COLO668 (cell line): ENCODE results near the gene SORT1.
A peak's percentile ranks its signal among the peaks of the same experiment; 100 is the strongest.
"Not testable (repeated sequence)": the region's sequence is repeated elsewhere in the genome, so short reads cannot be mapped to it uniquely, and the experiment has no call there.

Experiments used
- DNase-seq: peaks from one replicate; lab custom pipeline; 2025; ENCODE audit not compliant: unreplicated experiment; lab: John Stamatoyannopoulos, UW

Gene SORT1

GRCh38 chr1:109398343-109399225 lies 866 bp upstream of the SORT1 start:
- no peak for DNase-seq

- DNase-seq, result peak; percentile 26
These were observed 692 bp downstream of the SORT1 start for GRCh38 chr1:109396871-109397580.

- DNase-seq, result no peak
These were observed 1.2 kb downstream of the SORT1 start for GRCh38 chr1:109396513-109396839.

GRCh38 chr1:109395602-109396512 lies 1.9 kb downstream of the SORT1 start:
- no peak for DNase-seq

GRCh38 chr1:109395282-109395599 lies 2.5 kb downstream of the SORT1 start:
- not testable (repeated sequence) for DNase-seq

GRCh38 chr1:109394591-109395281 lies 3.0 kb downstream of the SORT1 start:
- DNase-seq, result no peak

GRCh38 chr1:109393617-109394233 lies 4.0 kb downstream of the SORT1 start:
- no peak for DNase-seq

GRCh38 chr1:109392788-109393616 lies 4.7 kb downstream of the SORT1 start:
- peak; percentile 52 for DNase-seq

- no peak for DNase-seq
These were observed 5.5 kb downstream of the SORT1 start for GRCh38 chr1:109392037-109392787.

GRCh38 chr1:109391626-109392025 lies 6.1 kb downstream of the SORT1 start:
- no peak for DNase-seq

GRCh38 chr1:109391157-109391556 lies 6.6 kb downstream of the SORT1 start:
- no peak for DNase-seq

- DNase-seq, result no peak
These were observed 7.9 kb downstream of the SORT1 start for GRCh38 chr1:109389638-109390341.

- no peak for DNase-seq
These were observed 8.7 kb downstream of the SORT1 start for GRCh38 chr1:109388884-109389637.

- no peak for DNase-seq
These were observed 9.5 kb downstream of the SORT1 start for GRCh38 chr1:109388208-109388711.

GRCh38 chr1:109386054-109386717 lies 11.5 kb downstream of the SORT1 start:
- DNase-seq, result no peak

- no peak for DNase-seq
These were observed 12.3 kb downstream of the SORT1 start for GRCh38 chr1:109385417-109385816.

- no peak for DNase-seq
These were observed 13.9 kb downstream of the SORT1 start for GRCh38 chr1:109383854-109384253.
